Mesendoderm (in vitro differentiated cells): Measurements from ENCODE around the gene HRCT1.
"Not testable (repeated sequence)": the region's sequence is repeated elsewhere in the genome, so short reads cannot be mapped to it uniquely, and the experiment has no call there.

Experiments
- DNase-seq: peaks from one replicate; pipeline ENCODE4 v3.0.0; 2013
- H2AK5ac ChIP-seq: 2 replicates; pipeline ENCODE4 v1.6.1; 2013; ENCODE audit warnings: low read length, inconsistent platforms
- H2BK120ac ChIP-seq: 2 replicates; pipeline ENCODE4 v1.6.1; 2013; ENCODE audit warnings: low read depth, mild to moderate bottlenecking, low read length, moderate library complexity, mixed read lengths
- H2BK15ac ChIP-seq: replicated peaks from 2 replicates; pipeline ENCODE4 v1.6.1; 2013; ENCODE audit warnings: low read depth, mild to moderate bottlenecking, moderate library complexity
- H2BK5ac ChIP-seq: 2 replicates; pipeline ENCODE4 v1.6.1; 2013; ENCODE audit warnings: low read length, inconsistent platforms
- H3K18ac ChIP-seq: 2 replicates; pipeline ENCODE4 v1.6.1; 2013; ENCODE audit warnings: mild to moderate bottlenecking, low read length, mixed read lengths
- H3K23ac ChIP-seq: one replicate; pipeline ENCODE4 v1.6.1; 2013; ENCODE audit warnings: low read length
- H3K27ac ChIP-seq: 2 replicates; pipeline ENCODE4 v1.5.1; 2013; ENCODE audit warnings: low read depth, mild to moderate bottlenecking, inconsistent platforms, low read length, moderate library complexity
- H3K27me3 ChIP-seq: 2 replicates; pipeline ENCODE4 v1.6.1; 2013; ENCODE audit warnings: low read length, control low read depth, mild to moderate bottlenecking, inconsistent platforms; ENCODE audit not compliant: insufficient read depth, poor library complexity
- H3K36me3 ChIP-seq: 2 replicates; pipeline ENCODE4 v1.6.1; 2013; ENCODE audit warnings: low read length, inconsistent platforms; ENCODE audit not compliant: control insufficient read depth, insufficient read depth
- H3K4ac ChIP-seq: one replicate; pipeline ENCODE4 v1.6.1; 2013; ENCODE audit warnings: low read depth, mild to moderate bottlenecking, low read length, moderate library complexity
- H3K4me1 ChIP-seq: 2 replicates; pipeline ENCODE4 v1.6.1; 2013; ENCODE audit warnings: low read depth, low read length, inconsistent platforms; ENCODE audit not compliant: control insufficient read depth
- H3K4me2 ChIP-seq: 2 replicates; pipeline ENCODE4 v1.6.1; 2013; ENCODE audit warnings: low read length
- H3K4me3 ChIP-seq: 2 replicates; pipeline ENCODE4 v1.5.1; 2013; ENCODE audit warnings: mild to moderate bottlenecking, low read length
- H3K56ac ChIP-seq: one replicate; pipeline ENCODE4 v1.6.1; 2013; ENCODE audit warnings: low read length
- H3K79me1 ChIP-seq: 2 replicates; pipeline ENCODE4 v1.6.1; 2013; ENCODE audit warnings: low read length, inconsistent platforms
- H3K79me2 ChIP-seq: 2 replicates; pipeline ENCODE4 v1.6.1; 2013; ENCODE audit warnings: mild to moderate bottlenecking, low read length; ENCODE audit not compliant: control insufficient read depth, insufficient read depth
- H3K9ac ChIP-seq: 2 replicates; pipeline ENCODE4 v1.6.1; 2013; ENCODE audit warnings: low read length, inconsistent platforms
- H4K5ac ChIP-seq: one replicate; pipeline ENCODE4 v1.6.1; 2013; ENCODE audit warnings: low read length
- H4K8ac ChIP-seq: one replicate; pipeline ENCODE4 v1.6.1; 2013; ENCODE audit warnings: low read depth, mild to moderate bottlenecking, control low read depth, low read length, moderate library complexity
- whole genome bisulfite sequencing: extraction: QIAGEN DNeasy Blood & Tissue Kit; methylation state at CpG from one replicate; pipeline ENCODE4 v1.1.7; 2013; ENCODE audit warnings: low lambda C conversion rate, missing lambda C conversion rate; ENCODE audit not compliant: insufficient coverage; ENCODE audit errors: extremely low coverage; 5-methylcytosine and 5-hydroxymethylcytosine counted together

HRCT1 gene

GRCh38 chr9:35909687-35910612 is 3.9 kb downstream of the HRCT1 start:
- H3K4me3 ChIP-seq, result no peak overlapping the region
- no peaks in the 10 kb centered on the region for H3K79me1 ChIP-seq
- H4K8ac ChIP-seq, result no peak overlapping the region
- H2BK120ac ChIP-seq, result no peak overlapping the region
- no peak overlapping the region for H2AK5ac ChIP-seq
- H3K36me3 ChIP-seq, result no peaks in the 10 kb centered on the region
- H3K9ac ChIP-seq, result no peak overlapping the region
- no peak overlapping the region for H3K4me2 ChIP-seq
- peak overlapping the region; percentile 70 for H3K56ac ChIP-seq
- H3K4me1 ChIP-seq, result peaks cover 21% of the 10 kb centered on the region
- no peaks in the 10 kb centered on the region for H3K27me3 ChIP-seq
- no peak overlapping the region for H2BK5ac ChIP-seq
- DNase-seq, result peak; percentile 53
- WGBS, result no CpG with 5 or more reads among the region's 34 CpGs
- H4K5ac ChIP-seq, result no peak overlapping the region
- no peak overlapping the region for H3K4ac ChIP-seq
- H3K79me2 ChIP-seq, result no peaks in the 10 kb centered on the region
- no peak overlapping the region for H3K23ac ChIP-seq
- no peak overlapping the region for H2BK15ac ChIP-seq
- H3K18ac ChIP-seq, result no peak overlapping the region
- H3K27ac ChIP-seq, result no peak overlapping the region

GRCh38 chr9:35910613-35911359 is 4.8 kb downstream of the HRCT1 start:
- H3K18ac ChIP-seq, result no peak overlapping the region
- no peak overlapping the region for H3K27ac ChIP-seq
- no peak overlapping the region for H2BK120ac ChIP-seq
- DNase-seq, result peak; percentile 57
- no peak overlapping the region for H3K4me2 ChIP-seq
- no peak overlapping the region for H2BK15ac ChIP-seq
- H3K56ac ChIP-seq, result peak overlapping the region; percentile 70
- H3K4me3 ChIP-seq, result no peak overlapping the region
- H3K23ac ChIP-seq, result no peak overlapping the region
- H3K9ac ChIP-seq, result peak overlapping the region; percentile 7
- H4K5ac ChIP-seq, result no peak overlapping the region
- H2AK5ac ChIP-seq, result no peak overlapping the region
- H3K4ac ChIP-seq, result no peak overlapping the region
- no peaks in the 10 kb centered on the region for H3K27me3 ChIP-seq
- no peaks in the 10 kb centered on the region for H3K79me1 ChIP-seq
- H3K4me1 ChIP-seq, result peaks cover 21% of the 10 kb centered on the region
- no CpG with 5 or more reads among the region's 14 CpGs for WGBS
- H3K79me2 ChIP-seq, result no peaks in the 10 kb centered on the region
- no peaks in the 10 kb centered on the region for H3K36me3 ChIP-seq
- no peak overlapping the region for H4K8ac ChIP-seq
- H2BK5ac ChIP-seq, result no peak overlapping the region

- no peak overlapping the region for H3K4ac ChIP-seq
- H3K79me2 ChIP-seq, result no peaks in the 10 kb centered on the region
- DNase-seq, result no peak
- no peak overlapping the region for H2BK120ac ChIP-seq
- H4K8ac ChIP-seq, result no peak overlapping the region
- peak overlapping the region; percentile 52 for H3K56ac ChIP-seq
- H3K27me3 ChIP-seq, result no peaks in the 10 kb centered on the region
- no CpG with 5 or more reads among the region's 10 CpGs for WGBS
- no peak overlapping the region for H3K23ac ChIP-seq
- H2AK5ac ChIP-seq, result no peak overlapping the region
- no peak overlapping the region for H3K4me3 ChIP-seq
- H2BK15ac ChIP-seq, result no peak overlapping the region
- H3K36me3 ChIP-seq, result no peaks in the 10 kb centered on the region
- no peak overlapping the region for H3K4me2 ChIP-seq
- no peak overlapping the region for H4K5ac ChIP-seq
- H3K79me1 ChIP-seq, result no peaks in the 10 kb centered on the region
- no peak overlapping the region for H3K18ac ChIP-seq
- H3K27ac ChIP-seq, result no peak overlapping the region
- H3K9ac ChIP-seq, result no peak overlapping the region
- H3K4me1 ChIP-seq, result peaks cover 21% of the 10 kb centered on the region
- H2BK5ac ChIP-seq, result no peak overlapping the region
Measured at GRCh38 chr9:35911690-35912089, 5.7 kb downstream of the HRCT1 start.

GRCh38 chr9:35912791-35913400 is 6.9 kb downstream of the HRCT1 start:
- Histone ChIP-seq H3K56ac (no peak overlapping the region), H2BK15ac (no peak overlapping the region), H3K27me3 (no peaks in the 10 kb centered on the region), H2BK120ac (no peak overlapping the region), H3K18ac (no peak overlapping the region), H3K36me3 (no peaks in the 10 kb centered on the region), H3K79me2 (no peaks in the 10 kb centered on the region), H3K9ac (no peak overlapping the region), H3K27ac (no peak overlapping the region), H3K4me1 (peaks cover 12% of the 10 kb centered on the region), H2AK5ac (no peak overlapping the region), H3K23ac (no peak overlapping the region), H3K4ac (no peak overlapping the region), H2BK5ac (no peak overlapping the region), H3K4me3 (no peak overlapping the region), H3K79me1 (no peaks in the 10 kb centered on the region), H3K4me2 (no peak overlapping the region), H4K8ac (no peak overlapping the region), H4K5ac (no peak overlapping the region)
- WGBS, result no CpG with 5 or more reads among the region's 10 CpGs
- no peak for DNase-seq

GRCh38 chr9:35913429-35913828 is 7.4 kb downstream of the HRCT1 start:
- not testable (repeated sequence) for H3K4me2 ChIP-seq, H3K4ac ChIP-seq, H3K36me3 ChIP-seq, H4K8ac ChIP-seq, H2BK5ac ChIP-seq, H2BK120ac ChIP-seq, H3K4me1 ChIP-seq, H2BK15ac ChIP-seq, H3K79me2 ChIP-seq, H3K18ac ChIP-seq, H3K56ac ChIP-seq, H3K9ac ChIP-seq, DNase-seq, H3K23ac ChIP-seq, H2AK5ac ChIP-seq, H3K4me3 ChIP-seq, H3K79me1 ChIP-seq, H4K5ac ChIP-seq, H3K27ac ChIP-seq, H3K27me3 ChIP-seq
